ENCODE results near the gene ARHGAP31.

GRCh38 chr3:119318876-119319275, 24.7 kb downstream of the ARHGAP31 start:
- TF ChIP-seq CTCF (IDR thresholded peaks at IDR 0.05; ENCODE audit: insufficient read depth, low read length) = no peak
- no peak for TF ChIP-seq POLR2AphosphoS5 (IDR thresholded peaks at IDR 0.05; ENCODE audit: low read depth)
- TF ChIP-seq SPI1 (IDR thresholded peaks at IDR 0.05; ENCODE audit: borderline replicate concordance, low read depth) = no peak
- TF ChIP-seq, protein P1, sequence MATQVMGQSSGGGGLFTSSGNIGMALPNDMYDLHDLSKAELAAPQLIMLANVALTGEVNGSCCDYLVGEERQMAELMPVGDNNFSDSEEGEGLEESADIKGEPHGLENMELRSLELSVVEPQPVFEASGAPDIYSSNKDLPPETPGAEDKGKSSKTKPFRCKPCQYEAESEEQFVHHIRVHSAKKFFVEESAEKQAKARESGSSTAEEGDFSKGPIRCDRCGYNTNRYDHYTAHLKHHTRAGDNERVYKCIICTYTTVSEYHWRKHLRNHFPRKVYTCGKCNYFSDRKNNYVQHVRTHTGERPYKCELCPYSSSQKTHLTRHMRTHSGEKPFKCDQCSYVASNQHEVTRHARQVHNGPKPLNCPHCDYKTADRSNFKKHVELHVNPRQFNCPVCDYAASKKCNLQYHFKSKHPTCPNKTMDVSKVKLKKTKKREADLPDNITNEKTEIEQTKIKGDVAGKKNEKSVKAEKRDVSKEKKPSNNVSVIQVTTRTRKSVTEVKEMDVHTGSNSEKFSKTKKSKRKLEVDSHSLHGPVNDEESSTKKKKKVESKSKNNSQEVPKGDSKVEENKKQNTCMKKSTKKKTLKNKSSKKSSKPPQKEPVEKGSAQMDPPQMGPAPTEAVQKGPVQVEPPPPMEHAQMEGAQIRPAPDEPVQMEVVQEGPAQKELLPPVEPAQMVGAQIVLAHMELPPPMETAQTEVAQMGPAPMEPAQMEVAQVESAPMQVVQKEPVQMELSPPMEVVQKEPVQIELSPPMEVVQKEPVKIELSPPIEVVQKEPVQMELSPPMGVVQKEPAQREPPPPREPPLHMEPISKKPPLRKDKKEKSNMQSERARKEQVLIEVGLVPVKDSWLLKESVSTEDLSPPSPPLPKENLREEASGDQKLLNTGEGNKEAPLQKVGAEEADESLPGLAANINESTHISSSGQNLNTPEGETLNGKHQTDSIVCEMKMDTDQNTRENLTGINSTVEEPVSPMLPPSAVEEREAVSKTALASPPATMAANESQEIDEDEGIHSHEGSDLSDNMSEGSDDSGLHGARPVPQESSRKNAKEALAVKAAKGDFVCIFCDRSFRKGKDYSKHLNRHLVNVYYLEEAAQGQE (IDR thresholded peaks at IDR 0.05; ENCODE audit: insufficient replicate concordance, low read depth) = no peak
